IMR-90 (cell line): ENCODE data around the gene UTP18. TPM values are rescaled to one million over a fixed set of nuclear protein-coding genes. Genes with fewer than 3 reads are reported as not detected.

Experiments used
- ATAC-seq: fragments of 200-7000 bp; cut with Tn5 transposase; 2 replicates; pipeline ENCODE4 v1.9.1; 2020; ENCODE audit warnings: low read depth, mild to moderate bottlenecking, moderate library complexity
- BruUV-seq: library from RNA; stranded (reverse); fragments of 400-500 nt; replicated peaks from 2 replicates; lab custom pipeline; 2021; lab: Mats Ljungman, UMichigan
- CTCF ChIA-PET: fragments of 300-600 bp; formaldehyde crosslinking; extraction: SDS; loops from one replicate; lab custom pipeline; 2021; ENCODE audit warnings: antibody characterized with exemption; lab: Yijun Ruan, JAX
- POLR2A ChIA-PET: fragments of 300-600 bp; sonication (Branson Sonifier 250); formaldehyde crosslinking; loops from one replicate; lab custom pipeline; 2022; ENCODE audit warnings: antibody characterized with exemption; ENCODE audit not compliant: unreplicated experiment; lab: Charles Lee
- DNase-seq: peaks from one replicate; pipeline ENCODE4 v3.0.0; 2013
- H2AFZ ChIP-seq: replicated peaks from 2 replicates; pipeline ENCODE3; 2013; ENCODE audit warnings: low read length, mild to moderate bottlenecking; ENCODE audit not compliant: poor library complexity
- H2AK5ac ChIP-seq: 2 replicates; pipeline ENCODE4 v1.6.1; 2013; ENCODE audit warnings: low read depth, low read length, inconsistent platforms
- H2AK9ac ChIP-seq: replicated peaks from 2 replicates; pipeline ENCODE3; 2013; ENCODE audit warnings: mild to moderate bottlenecking, low read depth, low read length, moderate library complexity; ENCODE audit not compliant: poor library complexity
- H2BK120ac ChIP-seq: 2 replicates; pipeline ENCODE4 v1.6.1; 2013; ENCODE audit warnings: low read depth, low read length, inconsistent platforms
- H2BK15ac ChIP-seq: 3 replicates; pipeline ENCODE4 v1.6.1; 2013; ENCODE audit warnings: low read depth, low read length, inconsistent platforms
- H2BK20ac ChIP-seq: 2 replicates; pipeline ENCODE4 v1.6.1; 2013; ENCODE audit warnings: low read depth, mild to moderate bottlenecking, inconsistent platforms, low read length, moderate library complexity
- H2BK5ac ChIP-seq: 2 replicates; pipeline ENCODE4 v1.6.1; 2013; ENCODE audit warnings: mild to moderate bottlenecking, low read depth, low read length, inconsistent platforms; ENCODE audit not compliant: poor library complexity, severe bottlenecking
- H3K14ac ChIP-seq: replicated peaks from 2 replicates; pipeline ENCODE4 v1.6.1; 2013; ENCODE audit warnings: low read depth, low read length, inconsistent platforms
- H3K18ac ChIP-seq: 2 replicates; pipeline ENCODE4 v1.6.1; 2013; ENCODE audit warnings: low read depth, low read length, control low read depth
- H3K23ac ChIP-seq: 2 replicates; pipeline ENCODE4 v1.6.1; 2013; ENCODE audit warnings: low read depth, low read length, inconsistent platforms
- H3K27ac ChIP-seq: 2 replicates; pipeline ENCODE4 v1.5.1; 2013; ENCODE audit warnings: mild to moderate bottlenecking, control low read depth, low read length; ENCODE audit not compliant: insufficient read depth
- H3K27me3 ChIP-seq: 2 replicates; pipeline ENCODE4 v1.6.1; 2013; ENCODE audit warnings: low read length; ENCODE audit not compliant: control insufficient read depth, insufficient read depth
- H3K36me3 ChIP-seq: 2 replicates; pipeline ENCODE4 v1.6.1; 2013; ENCODE audit warnings: low read length, mixed read lengths; ENCODE audit not compliant: control insufficient read depth, insufficient read depth
- H3K4ac ChIP-seq: 2 replicates; pipeline ENCODE4 v1.6.1; 2013; ENCODE audit warnings: low read depth, low read length, inconsistent platforms
- H3K4me1 ChIP-seq: 2 replicates; pipeline ENCODE4 v1.6.1; 2013; ENCODE audit warnings: low read length, mixed read lengths; ENCODE audit not compliant: control insufficient read depth, insufficient read depth
- H3K4me2 ChIP-seq: 2 replicates; pipeline ENCODE4 v1.6.1; 2013; ENCODE audit warnings: low read depth, mild to moderate bottlenecking, control low read depth, low read length, moderate library complexity
- H3K4me3 ChIP-seq: 2 replicates; pipeline ENCODE4 v1.5.1; 2013; ENCODE audit warnings: low read depth, mild to moderate bottlenecking, control low read depth, low read length, moderate library complexity; ENCODE audit not compliant: insufficient read depth
- H3K56ac ChIP-seq: 2 replicates; pipeline ENCODE4 v1.6.1; 2013; ENCODE audit warnings: low read length, inconsistent platforms; ENCODE audit not compliant: insufficient read depth; ENCODE audit errors: extremely low read depth
- H3K79me1 ChIP-seq, 2 experiments: 2 replicates each; pipeline ENCODE4 v1.6.1; 2013; ENCODE audit warnings: low read length in 2 of 2, inconsistent platforms in 1 of 2, low read depth in 1 of 2
- H3K9ac ChIP-seq: 2 replicates; pipeline ENCODE4 v1.6.1; 2013; ENCODE audit warnings: low read depth, low read length, control low read depth
- H3K9me1 ChIP-seq: 2 replicates; pipeline ENCODE4 v1.6.1; 2013; ENCODE audit warnings: low read length, inconsistent platforms; ENCODE audit not compliant: insufficient read depth
- H3K9me3 ChIP-seq: 2 replicates; pipeline ENCODE4 v1.6.1; 2013; ENCODE audit warnings: low read length; ENCODE audit not compliant: control insufficient read depth, insufficient read depth
- H4K20me1 ChIP-seq: 2 replicates; pipeline ENCODE4 v1.6.1; 2013; ENCODE audit warnings: low read length, inconsistent platforms; ENCODE audit not compliant: insufficient read depth
- H4K5ac ChIP-seq: 2 replicates; pipeline ENCODE4 v1.6.1; 2013; ENCODE audit warnings: mild to moderate bottlenecking, low read depth, low read length, control low read depth
- H4K8ac ChIP-seq, 2 experiments: 2 replicates each; pipeline ENCODE4 v1.6.1; 2013; ENCODE audit warnings: low read depth in 2 of 2, low read length in 2 of 2, control low read depth in 1 of 2, inconsistent platforms in 1 of 2
- H4K91ac ChIP-seq: 2 replicates; pipeline ENCODE4 v1.6.1; 2013; ENCODE audit warnings: low read depth, low read length, inconsistent platforms; ENCODE audit not compliant: insufficient read depth
- BHLHE40 ChIP-seq: fragments of 150-350 bp; IDR thresholded peaks from 2 replicates; pipeline ENCODE4 v1.6.1; 2016; ENCODE audit warnings: mild to moderate bottlenecking, low read depth, low read length
- CHD1 ChIP-seq: IDR thresholded peaks from 2 replicates; pipeline ENCODE4 v1.6.1; 2012; ENCODE audit warnings: low read depth, low read length, improper control_type of control experiment
- MAFK ChIP-seq: IDR thresholded peaks from 2 replicates; pipeline ENCODE4 v1.6.1; 2012; ENCODE audit warnings: low read depth, low read length, improper control_type of control experiment
- NFE2L2 ChIP-seq: fragments of 150-350 bp; IDR thresholded peaks from 2 replicates; pipeline ENCODE4 v1.6.1; 2016; ENCODE audit warnings: low read depth, mild to moderate bottlenecking, low read length
- WGBS, 2 experiments: methylation state at CpG; one replicate each; pipeline versions ENCODE4 v1.1.5 to v1.1.7; 2013; ENCODE audit warnings: missing lambda C conversion rate in 2 of 2; ENCODE audit not compliant: insufficient read length in 1 of 2; ENCODE audit errors: extremely low coverage in 2 of 2; 5-methylcytosine and 5-hydroxymethylcytosine counted together
- dilution Hi-C: fragments of 300-500 bp; cut with HindIII; formaldehyde crosslinking; loops from one replicate; pipeline ENCODE4 v1.14.3; 2018; ENCODE audit warnings: low sequenced_read_pairs; ENCODE audit not compliant: unreplicated experiment
- in situ Hi-C: fragments of 300-500 bp; cut with MboI; formaldehyde crosslinking; loops from 3 replicates; pipeline ENCODE4 v1.14.3; 2019; ENCODE audit warnings: low sequenced_read_pairs, inconsistent platforms, mixed read lengths
- intact Hi-C: fragments of 100-400 bp; cut with micrococcal nuclease; formaldehyde crosslinking; loops from 2 replicates; pipeline ENCODE4 v1.10.0; 2022
- polyA plus RNA-seq, 3 experiments: library from polyadenylated mRNA; depleted of rRNA; stranded (reverse); fragments of >200 nt; gene quantifications; 2 replicates each; pipeline ENCODE4 v1.2.3, GENCODE V29; 2012; ENCODE audit warnings: low replicate concordance in 1 of 3
- total RNA-seq: library from RNA; depleted of rRNA; stranded (reverse); fragments of >200 nt; gene quantifications from 2 replicates; pipeline ENCODE4 v1.2.3, GENCODE V29; 2012
- TF ChIP-seq, protein P1 (sequence below): fragments of 150-350 bp; IDR thresholded peaks from 2 replicates; pipeline ENCODE4 v1.6.1; 2017; ENCODE audit warnings: mild to moderate bottlenecking, antibody characterized with exemption, low read length, low read depth

UTP18 gene
- total and polyA plus RNA-seq, 2 of the 4 experiments (the other 2 are of a cell fraction): 17.7 to 22.4 TPM

DNA sequence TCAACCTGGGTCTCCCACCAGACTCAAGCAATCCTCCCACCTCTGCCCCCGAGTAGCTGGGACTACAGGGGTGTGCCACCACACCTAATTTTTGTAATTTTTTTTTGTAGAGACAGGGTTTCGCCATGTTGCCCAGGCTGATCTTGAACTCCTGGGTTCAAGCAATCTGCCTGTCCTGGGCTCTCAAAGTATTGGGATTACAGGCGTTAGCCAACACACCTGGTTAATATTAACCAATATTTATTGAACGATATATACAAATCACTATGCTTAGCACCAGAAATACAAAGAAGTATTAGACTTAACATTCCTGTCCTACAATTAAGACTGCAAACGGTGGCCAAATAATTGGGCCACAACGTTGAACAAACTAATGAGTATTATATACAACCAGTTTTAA, 4.7 kb upstream of the UTP18 start:
- Histone ChIP-seq H3K79me1 (peaks cover 9 to 35% of the 10 kb centered on the region in 2 experiments), H3K36me3 (peaks cover 10% of the 10 kb centered on the region), H4K20me1 (peaks cover 14% of the 10 kb centered on the region), H2AK9ac (no peak overlapping the region), H4K8ac (no peak overlapping the region), H2AK5ac (no peak overlapping the region), H3K23ac (no peak overlapping the region), H3K56ac (no peak overlapping the region), H3K9me3 (no peaks in the 10 kb centered on the region), H4K5ac (no peak overlapping the region), H4K91ac (no peak overlapping the region), H3K27ac (no peak overlapping the region), H3K9ac (no peak overlapping the region), H3K4me1 (no peaks in the 10 kb centered on the region; the same call in 1 of the 2 replicates), H3K27me3 (no peaks in the 10 kb centered on the region), H3K4ac (no peak overlapping the region), H2BK15ac (no peak overlapping the region), H2BK120ac (no peak overlapping the region), H2BK5ac (no peak overlapping the region), H3K14ac (no peak overlapping the region), H3K9me1 (peaks cover 2% of the 10 kb centered on the region; the same call in 1 of the 2 replicates), H2BK20ac (no peak overlapping the region), H3K4me2 (no peak overlapping the region), H2AFZ (no peak overlapping the region), H3K4me3 (no peak overlapping the region), H3K18ac (no peak overlapping the region)
- dilution Hi-C loops: no loop called here
- WGBS, 2 experiments: no CpG with 5 or more reads among the region's 6 CpGs
- ChIA-PET CTCF (no interaction called here), POLR2A (no interaction called here)
- no TSS peak for BruUV-seq
- in situ Hi-C loops: no loop called here
- TF ChIP-seq MAFK (no peak), CHD1 (no peak), BHLHE40 (no peak), NFE2L2 (no peak)
- TF ChIP-seq, protein P1, sequence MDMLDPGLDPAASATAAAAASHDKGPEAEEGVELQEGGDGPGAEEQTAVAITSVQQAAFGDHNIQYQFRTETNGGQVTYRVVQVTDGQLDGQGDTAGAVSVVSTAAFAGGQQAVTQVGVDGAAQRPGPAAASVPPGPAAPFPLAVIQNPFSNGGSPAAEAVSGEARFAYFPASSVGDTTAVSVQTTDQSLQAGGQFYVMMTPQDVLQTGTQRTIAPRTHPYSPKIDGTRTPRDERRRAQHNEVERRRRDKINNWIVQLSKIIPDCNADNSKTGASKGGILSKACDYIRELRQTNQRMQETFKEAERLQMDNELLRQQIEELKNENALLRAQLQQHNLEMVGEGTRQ: no peak
- ATAC-seq (no peak), DNase-seq (no peak)
- intact Hi-C loops: loop anchor here (5.0 kb wide), 1 partner anchor 38 kb away; no protein-coding TSS in a partner anchor
